ENCODE measurements around the gene CACNA2D4. TPM values are rescaled to one million over a fixed set of nuclear protein-coding genes. Genes with fewer than 3 reads are reported as not detected.
A peak's percentile ranks its signal among the peaks of the same experiment; 100 is the strongest.

The CACNA2D4 gene
- total RNA-seq, 1 donor from 2014 or later, result 0.72 TPM

DNA sequence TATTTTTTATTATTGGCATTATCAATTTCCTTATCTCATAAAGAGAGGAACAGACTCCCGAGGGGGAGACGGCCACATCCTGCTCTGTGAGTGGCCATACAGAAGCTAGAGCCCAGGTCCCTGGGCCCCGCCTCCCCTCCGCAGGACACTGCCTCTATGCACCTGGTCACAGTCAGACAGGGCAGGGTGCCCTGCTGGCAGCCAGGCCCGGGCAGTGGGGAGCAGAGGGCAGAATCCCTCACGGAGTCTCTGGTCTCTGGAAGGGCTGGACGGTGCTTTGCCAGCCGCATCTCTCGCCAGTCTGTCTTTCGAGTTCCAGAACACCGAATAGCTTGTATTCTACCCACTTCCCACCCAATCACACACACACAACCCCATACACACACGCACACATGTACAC is 16.4 kb upstream of the CACNA2D4 start:
- no peak for DNase-seq (ENCODE audit: low spot score)

DNA sequence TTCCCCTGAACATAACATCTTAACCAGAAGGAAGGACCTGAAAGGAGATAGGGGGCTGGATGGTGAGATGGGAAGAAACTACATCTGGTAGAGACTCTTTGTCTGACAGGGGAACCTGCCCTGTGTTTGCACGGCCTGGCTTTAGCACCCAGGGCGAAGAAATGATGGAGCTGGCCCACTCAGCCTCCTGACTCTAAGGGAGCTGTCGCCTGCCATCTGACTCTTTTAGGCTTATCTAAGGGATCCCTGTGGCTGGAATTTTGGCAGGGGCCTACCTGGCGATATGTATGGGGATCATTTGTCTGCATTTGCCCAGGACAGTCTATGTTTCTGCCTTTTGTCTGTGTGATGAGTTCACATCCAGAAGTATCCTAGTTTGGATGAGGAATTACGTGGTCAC is 15.6 kb upstream of the CACNA2D4 start:
- no peak for DNase-seq (ENCODE audit: low spot score)

DNA sequence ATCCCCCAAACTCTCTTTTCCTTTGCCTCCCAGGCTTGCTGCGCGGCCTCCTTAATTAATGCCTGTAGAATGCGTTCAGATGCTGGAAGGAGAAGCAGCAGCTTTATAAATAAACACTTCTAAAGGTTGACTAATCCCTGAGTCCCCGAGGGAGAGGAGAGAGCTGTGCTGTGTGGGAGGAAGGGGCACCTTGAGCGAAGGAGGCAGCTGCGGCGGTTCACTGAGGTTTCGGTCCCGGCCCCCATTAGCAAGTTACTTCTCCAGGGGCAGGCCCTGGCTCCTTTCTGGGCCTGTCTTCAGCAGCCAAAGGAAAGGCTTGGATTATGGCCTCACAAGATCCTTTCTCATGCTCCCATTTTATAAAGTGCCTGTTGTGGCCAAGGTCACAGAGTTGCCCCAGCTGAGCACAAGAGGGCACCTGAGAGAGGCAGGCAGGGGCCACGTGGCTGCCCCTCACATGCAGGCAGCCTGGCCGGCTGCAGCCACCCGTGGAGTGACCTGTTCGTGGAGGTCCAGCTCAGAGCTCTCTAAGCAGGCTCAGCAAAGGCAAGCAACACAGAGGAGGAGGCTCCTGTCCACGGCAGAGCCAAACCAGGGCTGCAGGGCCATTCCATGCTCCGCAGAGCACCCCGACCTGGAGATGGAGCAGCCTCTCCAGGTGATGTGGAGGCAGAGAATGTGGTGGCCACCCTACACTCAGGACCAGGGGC is 15.0 kb upstream of the CACNA2D4 start:
- DNase-seq (ENCODE audit: low spot score), result no peak

DNA sequence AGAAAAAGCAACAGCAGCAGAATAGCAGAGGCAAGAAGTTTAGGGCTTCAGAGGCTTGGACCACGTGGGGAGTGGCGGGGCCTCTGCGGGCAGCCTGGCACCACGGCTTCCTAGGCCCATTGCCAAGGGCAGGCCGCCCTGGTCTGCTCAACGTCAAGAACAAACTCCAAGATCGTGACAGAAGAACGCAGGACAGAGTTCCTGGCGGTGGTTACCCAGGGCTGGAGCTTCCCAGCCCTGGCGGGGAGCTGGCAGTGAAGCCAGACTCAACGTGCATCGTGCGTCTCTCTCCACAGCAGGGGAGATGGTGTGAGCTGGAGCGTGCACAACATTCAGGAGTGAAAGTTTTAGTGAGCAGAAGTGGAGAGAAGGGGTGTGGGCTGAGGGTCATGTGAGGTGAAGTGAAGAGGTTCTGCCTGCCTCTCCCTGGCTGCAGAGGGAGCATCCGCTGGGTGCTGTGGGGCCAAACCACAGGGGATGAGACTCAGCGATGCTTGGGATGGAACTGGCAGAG is 13.9 kb upstream of the CACNA2D4 start:
- peak; percentile 77 for DNase-seq (ENCODE audit: low spot score)

DNA sequence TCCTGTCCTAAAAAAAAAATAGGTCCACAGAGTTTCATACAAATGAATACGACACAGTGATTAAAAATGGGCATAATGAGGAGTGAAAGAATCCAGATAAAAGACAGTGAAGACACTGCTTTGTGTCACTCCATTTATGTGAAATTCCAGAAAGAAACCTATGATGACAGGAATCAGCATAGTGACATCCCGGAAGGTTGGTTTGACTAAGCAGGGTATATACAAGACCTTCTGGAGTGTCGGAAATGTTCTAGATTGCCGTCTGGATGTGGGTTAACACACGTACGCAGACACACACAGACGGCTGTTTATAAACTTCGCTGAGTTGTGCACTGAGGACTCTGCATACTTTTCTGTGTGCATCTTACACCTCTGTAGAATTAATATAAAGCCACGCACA is 13.2 kb upstream of the CACNA2D4 start:
- DNase-seq (ENCODE audit: low spot score), result no peak

DNA sequence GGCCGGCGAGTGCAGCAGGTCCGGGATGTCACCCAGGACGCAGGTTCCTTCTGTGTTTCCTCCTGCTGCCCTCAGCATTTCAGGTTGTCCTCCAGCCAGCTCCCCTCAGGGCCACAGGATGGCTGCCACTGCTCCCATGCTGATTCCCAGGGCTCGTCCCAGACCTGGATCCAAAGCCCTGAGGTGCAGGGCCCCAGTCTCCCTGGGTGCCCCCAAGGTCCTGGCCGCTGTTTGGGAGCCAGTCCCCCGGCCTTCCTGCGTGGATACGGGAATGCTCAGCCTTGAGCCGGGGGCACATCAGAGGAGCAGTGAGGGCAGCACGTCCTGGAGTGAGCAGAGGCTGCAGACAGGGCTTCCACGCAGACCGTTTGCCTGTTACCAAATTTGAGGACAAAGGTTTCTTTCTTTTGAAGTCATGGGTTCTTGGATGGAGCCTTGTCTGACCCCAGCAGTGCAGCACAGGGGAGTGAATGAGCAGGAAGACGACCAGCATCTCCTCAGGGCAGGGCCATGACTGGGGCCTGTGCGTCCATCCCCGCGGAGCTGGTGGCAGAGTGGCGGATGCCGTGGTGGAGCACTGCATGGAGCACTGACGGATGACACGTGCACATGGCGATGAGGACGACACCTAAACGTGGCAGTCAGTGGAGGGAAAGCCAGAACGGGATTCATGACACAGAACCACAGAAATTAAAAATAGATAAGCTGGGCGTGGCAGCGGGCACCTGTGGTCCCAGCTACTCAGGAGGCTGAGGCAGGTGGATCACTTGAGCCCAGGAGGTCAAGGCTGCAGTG is 12.5 kb upstream of the CACNA2D4 start:
- no peak for DNase-seq (ENCODE audit: low spot score)

DNA sequence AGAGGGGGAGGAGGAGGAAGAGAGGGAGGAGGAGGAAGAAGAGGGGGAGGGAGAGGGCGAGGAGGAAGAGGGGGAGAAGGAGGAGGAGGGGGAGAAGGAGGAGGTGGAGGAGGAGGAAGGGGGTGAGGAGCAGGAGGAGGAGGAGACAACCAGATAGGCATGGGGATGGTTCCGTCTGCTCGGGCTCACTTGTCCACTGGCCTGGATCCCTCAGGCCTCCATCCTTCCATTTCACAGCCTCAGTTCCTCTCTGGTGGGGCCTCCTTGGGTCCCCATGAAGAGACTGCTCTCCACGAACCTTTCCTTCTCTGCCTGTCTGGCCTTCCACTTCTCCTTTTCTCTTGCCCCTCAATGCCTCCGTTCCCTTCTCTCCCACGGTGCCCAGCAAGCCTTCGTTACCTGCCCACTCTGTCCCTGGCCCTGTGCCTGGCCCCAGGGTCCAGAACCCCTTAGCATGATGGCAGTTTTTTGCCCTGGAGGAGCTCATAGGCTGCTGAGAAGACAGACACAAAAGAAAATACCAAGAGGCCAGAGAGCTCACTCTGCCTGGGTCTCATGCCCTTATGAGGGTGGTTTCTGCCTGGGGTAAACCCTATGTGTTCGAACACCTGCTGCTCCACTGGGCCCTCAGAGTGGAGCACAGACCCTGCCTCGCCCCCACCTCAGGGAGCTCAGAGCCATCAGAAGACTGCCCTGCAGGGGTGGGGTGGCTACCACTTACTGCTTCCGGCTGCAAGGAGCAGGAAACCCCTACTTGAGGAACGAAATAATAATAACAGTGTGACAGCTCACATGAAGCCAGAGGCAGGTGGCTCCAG is 11.7 kb upstream of the CACNA2D4 start:
- DNase-seq (ENCODE audit: low spot score), result no peak

DNA sequence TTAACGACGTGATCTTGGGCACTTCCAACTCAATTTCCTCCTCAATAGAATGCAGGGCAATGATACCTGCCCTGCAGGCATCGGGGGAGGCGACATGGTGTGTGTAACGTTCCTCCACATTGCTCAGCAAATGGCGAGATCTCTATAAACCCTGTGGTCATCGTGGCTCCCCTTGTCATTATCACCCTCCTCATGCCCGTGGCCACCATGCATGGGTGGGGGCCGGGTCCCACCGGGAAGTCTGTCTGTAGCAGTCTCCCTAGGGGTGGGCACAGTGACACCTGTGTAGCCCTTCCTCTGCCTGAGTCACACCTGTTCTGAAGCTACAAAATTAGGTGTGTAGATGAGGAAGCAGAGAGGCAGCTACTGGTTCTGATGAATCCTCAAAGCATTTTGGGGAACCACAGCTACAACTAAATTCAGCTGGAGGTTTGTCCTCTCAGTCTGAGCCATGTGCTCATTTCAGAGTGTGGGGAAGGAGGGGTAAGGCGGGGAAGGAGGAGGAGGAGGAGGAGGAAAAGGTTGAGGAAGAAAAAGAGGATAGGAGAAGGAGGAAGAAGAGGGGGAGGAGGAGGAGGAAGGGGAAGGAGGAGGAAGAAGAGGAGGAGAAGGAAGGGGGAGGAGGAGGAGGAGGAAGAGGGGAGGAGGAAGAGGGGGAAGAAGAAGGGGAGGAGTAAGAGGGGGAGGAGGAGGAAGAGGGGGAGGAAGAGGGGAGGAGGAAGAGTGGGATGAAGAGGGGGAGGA is 11.0 kb upstream of the CACNA2D4 start:
- no peak for DNase-seq (ENCODE audit: low spot score)

DNA sequence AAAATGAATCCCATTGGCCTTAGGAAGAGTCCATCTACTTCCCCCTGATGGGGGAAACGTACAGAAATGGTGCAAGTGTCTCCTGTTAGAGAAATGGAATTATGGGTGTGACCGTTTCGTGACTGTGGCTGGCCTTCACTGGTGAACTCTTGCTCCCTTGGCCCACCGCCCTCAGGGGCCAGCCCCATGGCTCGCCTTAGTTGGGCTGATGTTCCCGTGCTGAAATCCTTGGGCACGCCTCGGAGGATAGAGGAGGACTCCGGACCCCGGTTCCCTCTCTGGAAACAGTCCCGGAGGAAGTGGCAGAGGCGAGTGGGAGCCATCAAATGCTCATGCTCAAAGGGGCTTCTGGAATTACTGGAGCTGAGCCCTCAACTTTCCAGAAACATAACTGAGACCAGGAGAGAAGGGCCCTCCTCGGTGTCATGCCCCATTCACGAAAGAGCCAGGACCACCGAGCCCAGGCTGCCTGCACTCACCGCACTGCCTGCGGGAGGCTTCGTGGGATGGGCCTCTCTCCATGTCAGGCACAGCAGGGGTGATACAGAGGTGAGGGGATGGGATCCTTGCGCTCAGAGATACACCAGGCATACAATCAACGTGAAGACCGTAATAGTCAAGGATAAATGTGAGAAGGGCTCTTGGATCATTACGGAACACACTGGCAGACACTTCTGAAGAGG is 10.1 kb upstream of the CACNA2D4 start:
- DNase-seq (ENCODE audit: low spot score), result no peak

DNA sequence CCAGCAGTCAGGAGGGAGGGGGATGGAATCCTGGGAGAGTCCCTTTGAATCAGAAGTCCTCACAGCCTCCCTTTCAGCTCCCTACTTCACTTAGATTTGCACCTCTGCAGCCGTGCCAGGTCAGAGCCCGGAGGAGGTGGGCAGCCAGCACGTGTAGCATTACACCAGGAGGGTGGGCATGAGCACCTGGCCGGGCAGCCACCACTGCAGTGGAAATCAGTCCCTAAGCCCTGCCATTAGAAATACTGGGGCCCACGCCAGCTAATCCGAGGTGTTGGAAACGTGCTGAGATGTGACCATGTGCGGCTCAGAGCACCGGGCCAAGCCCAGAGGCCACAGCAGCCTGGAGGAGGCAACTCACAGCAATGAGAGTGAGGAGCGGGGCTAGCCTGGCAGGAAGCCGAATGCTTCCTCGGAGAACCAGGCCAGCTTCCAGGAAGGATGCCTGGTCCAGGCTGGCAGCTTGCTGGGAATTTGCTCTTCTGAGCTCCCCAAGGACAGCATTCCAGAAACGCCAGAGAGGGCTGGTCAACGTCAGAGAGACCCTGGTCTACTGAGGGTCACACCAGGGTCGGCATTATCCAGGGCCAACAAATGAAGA is 9.4 kb upstream of the CACNA2D4 start:
- DNase-seq (ENCODE audit: low spot score), result peak; percentile 53

DNA sequence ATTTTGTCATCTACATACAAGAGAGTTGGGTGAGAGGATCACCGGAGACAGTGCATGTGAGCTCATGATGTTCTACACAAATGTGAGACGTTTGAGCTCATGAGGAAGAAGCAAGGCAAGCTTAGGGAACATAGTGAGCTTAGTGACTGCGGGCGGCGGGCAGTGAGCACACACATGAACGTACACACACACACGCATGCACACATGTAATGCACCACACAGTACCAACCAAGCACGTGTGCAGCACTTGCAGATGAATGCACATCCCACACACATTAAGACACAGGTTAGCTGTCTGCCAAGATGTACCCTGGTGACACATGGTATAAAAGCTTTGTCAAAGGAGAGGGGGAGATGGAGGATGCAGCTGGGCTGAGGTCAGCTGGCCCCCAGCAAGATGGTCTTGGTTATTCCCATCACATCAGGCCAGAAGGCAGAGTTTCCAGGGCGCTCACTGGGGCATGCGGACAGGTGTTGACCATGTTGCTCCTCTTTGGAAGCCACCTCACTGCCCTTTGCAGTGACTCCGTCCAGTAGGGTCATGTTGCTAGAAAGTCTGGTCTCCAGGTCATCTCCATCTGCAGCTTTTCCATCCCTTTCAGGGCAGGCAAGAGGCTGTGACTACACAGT is 8.7 kb upstream of the CACNA2D4 start:
- DNase-seq (ENCODE audit: low spot score), result no peak

DNA sequence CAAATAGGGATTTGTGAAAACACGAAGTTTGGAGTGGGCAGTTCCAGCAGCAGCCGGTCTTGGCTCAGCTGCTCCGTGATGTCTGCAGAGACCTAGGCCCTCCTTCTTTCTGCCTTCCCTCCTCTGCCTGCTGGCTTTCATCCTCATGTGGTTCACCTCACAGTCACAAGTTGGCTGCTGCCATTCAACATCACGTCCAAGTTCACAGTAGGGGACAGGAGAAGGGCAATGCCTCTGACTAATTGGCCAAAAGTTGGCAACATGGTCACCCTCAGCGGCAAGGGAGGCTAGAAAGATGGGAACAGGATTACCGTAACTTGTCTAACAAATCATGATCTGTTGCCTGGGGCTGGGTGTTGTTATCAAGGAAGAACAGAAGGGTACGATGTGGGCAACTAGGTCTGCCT is 7.8 kb upstream of the CACNA2D4 start:
- DNase-seq (ENCODE audit: low spot score), result peak; percentile 67

DNA sequence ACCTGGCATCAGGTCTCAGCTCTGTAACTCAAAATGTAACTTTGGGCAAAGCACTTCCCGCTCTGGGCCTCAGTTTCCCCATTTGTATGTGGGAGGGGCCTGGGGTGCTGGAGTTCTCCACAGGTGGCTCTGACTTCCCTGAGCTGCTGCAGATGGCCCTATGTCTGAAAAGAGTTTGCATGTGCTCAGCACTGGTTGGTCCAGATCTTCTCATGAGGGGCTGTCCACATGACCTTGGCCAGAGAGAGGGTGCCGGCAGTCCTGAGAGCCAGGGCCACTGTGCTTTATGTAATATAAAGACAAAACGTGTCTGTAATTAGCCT is 7.2 kb upstream of the CACNA2D4 start:
- no peak for DNase-seq (ENCODE audit: low spot score)

DNA sequence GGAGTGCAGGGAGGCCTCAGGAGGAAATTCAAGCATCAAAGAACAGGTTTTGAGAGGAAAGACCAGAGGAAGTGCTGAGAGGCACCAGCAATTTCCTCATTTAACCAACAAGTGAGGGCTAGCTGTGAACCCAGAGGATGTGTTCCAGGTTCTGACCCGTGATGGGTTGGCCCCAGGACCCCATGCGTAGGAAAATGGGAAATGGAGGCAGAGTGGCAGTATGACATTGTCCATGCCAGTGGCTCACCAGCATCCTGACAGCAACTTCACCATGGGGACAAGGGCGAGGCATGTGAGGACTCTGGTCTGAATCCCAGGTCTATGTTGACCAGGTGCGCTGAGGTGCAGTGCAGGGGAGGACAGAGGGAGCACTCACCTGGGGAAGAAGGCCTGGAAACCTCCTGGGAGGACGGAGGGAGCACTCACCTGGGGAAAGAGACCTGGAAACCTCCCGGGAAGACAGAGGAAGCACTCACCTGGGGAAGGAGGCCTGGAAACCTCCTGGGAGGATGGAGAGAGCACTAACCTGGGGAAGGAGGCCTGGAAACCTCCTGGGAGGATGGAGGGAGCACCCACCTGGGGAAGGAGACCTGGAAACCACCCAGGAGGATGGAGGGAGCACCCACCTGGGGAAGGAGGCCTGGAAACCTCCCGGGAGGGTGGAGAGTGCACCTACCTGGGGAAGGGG is 6.7 kb upstream of the CACNA2D4 start:
- DNase-seq (ENCODE audit: low spot score), result no peak

DNA sequence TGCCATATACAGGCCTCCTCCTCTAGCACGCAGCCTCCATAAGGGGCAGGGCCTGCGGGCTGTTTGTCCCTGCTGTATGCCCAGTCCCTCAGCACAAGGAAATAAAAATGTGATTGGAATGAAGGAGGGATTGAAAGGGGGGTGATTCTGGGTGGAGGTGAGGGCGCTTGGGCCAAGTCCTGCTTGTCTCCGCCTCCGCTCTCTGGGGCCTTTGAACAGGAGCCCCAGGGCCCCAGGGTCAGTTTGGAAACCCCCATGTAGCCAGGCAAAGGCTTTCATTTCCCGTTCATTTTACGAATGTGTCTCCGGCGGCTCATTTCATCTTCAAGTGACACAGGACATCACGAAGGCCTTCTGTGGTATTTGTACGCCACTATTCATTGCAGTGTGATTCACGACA is 4.5 kb upstream of the CACNA2D4 start:
- no peak for DNase-seq (ENCODE audit: low spot score)

DNA sequence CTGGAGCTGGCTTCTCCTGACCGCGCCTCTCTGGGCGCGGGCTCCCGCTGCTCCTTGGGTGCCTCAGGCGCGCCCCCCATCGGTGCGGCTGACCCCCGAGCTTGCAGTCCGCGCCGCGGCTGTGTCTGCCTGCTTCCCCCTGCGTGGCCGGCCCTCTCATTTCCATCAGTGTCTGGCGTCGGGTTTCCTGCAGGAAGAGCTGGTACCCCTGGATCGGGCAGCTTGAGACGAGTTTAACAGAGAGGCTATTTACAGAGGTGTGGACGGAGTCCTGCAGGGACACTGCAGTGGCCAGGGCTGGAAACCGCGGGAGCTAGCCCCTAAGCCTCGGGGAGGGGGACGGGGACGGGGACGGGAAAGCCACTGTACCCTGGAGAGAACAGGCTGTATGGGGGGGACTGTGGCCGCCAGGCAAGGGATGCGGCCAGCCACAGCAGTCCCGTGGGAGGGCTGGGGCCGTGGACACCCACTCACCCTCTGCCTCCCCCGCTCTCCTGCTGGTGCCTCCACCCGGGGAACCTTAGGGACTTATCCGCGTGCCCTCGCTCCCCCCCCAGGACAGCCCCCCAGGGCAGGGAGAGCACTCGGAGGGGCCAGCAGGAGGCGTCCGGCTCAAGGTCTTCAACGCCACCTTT is 3.7 kb upstream of the CACNA2D4 start:
- DNase-seq (ENCODE audit: low spot score), result no peak

DNA sequence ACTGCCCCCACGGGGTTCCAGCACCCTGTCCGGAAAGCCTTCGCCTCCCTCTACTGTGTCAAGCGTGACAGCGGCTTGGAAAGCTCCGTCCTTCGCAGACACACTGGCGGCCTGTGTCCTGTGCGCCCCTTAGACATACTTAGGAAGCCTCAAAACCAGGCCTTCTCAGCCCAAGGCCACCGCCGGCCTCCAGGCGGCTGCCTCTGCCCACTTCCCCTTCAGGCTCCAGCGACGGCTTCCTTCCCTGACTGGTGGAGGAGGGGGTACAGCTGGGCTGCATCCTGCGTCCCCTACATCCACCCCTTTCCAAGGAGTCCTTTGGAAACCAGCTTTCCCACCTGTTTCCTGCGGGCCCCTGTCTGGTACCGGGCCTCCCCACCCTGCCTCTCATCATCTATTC is 2.5 kb upstream of the CACNA2D4 start:
- DNase-seq (ENCODE audit: low spot score), result no peak

DNA sequence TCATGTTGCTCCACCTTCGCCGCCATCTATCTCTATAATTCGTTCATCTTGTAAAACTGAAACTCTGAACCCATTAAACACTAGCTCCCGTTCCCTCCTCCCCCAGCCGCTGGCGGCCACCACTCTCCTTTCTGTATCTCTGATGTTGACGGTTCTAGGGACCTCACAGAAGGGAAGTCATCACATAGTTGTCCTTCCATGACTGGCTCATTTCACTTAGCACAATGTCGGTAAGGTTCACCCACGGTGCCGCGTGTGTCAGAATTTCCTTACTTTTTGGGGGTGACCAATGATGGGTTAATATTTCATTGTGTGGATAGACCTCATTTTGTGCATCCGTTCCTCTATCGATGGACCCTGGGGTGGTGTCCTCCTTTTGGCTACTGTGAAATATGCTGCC is 2.0 kb upstream of the CACNA2D4 start:
- no peak for DNase-seq (ENCODE audit: low spot score)

DNA sequence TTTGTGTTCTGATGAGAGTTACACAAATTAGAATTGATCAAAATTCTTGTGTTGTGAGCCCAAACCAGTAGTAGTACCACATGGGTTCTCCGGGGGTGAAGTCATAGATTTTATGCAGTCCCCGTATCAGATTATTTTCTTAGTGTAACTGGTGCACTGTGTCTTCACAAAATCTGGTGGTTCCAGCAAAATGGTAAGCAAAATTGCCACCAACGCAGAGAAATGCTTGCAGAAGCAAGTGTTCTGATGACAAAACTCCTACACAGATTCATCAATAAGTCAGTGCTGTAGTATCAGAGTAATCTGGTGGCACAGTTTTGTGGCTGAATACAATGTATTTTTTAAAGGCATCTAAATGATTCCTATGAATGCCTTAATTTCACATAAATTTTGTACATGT is 1.3 kb upstream of the CACNA2D4 start:
- no peak for DNase-seq (ENCODE audit: low spot score)

All from umbilical cord (tissue), 2 donors.